Ascending aorta (tissue), 2 donors: ENCODE measurements around the gene RPL7A. TPM values are rescaled to one million over a fixed set of nuclear protein-coding genes. Genes with fewer than 3 reads are reported as not detected.
"Not testable (repeated sequence)": the region's sequence is repeated elsewhere in the genome, so short reads cannot be mapped to it uniquely, and the experiment has no call there.

ENCODE experiments used
- DNase-seq, 2 donors: peaks; one replicate each; pipeline ENCODE4 v3.0.0-alpha.2; 2019; ENCODE audit warnings: low spot score in 2 of 2
- H3K27ac ChIP-seq, 2 donors: fragments of 200-600 bp; sonication (generic); one replicate each; pipeline ENCODE4 v1.5.1; 2016 to 2017; ENCODE audit warnings: mild to moderate bottlenecking in 1 of 2
- H3K27me3 ChIP-seq: fragments of 200-600 bp; sonication (generic); one replicate; pipeline ENCODE4 v1.5.1; 2017
- H3K36me3 ChIP-seq, 2 donors: fragments of 200-600 bp; sonication (generic); one replicate each; pipeline ENCODE4 v1.5.1; 2016
- H3K4me1 ChIP-seq, 2 donors: fragments of 200-600 bp; sonication (generic); one replicate each; pipeline ENCODE4 v1.5.1; 2016 to 2017; ENCODE audit warnings: mild to moderate bottlenecking in 1 of 2
- H3K4me3 ChIP-seq, 2 donors: fragments of 200-600 bp; sonication (generic); one replicate each; pipeline ENCODE4 v1.5.1; 2016 to 2017; ENCODE audit warnings: mild to moderate bottlenecking in 1 of 2
- H3K9me3 ChIP-seq, 2 donors: fragments of 200-600 bp; sonication (generic); one replicate each; pipeline ENCODE4 v1.5.1; 2016
- intact Hi-C: fragments of 100-400 bp; cut with DNase I; formaldehyde crosslinking; loops from one replicate; pipeline ENCODE4 v1.15.1; 2023
- total RNA-seq: library from RNA; depleted of rRNA; stranded (reverse); fragments of >200 nt; gene quantifications from one replicate; pipeline ENCODE4 v1.1.0, GENCODE V29; 2016
- TF ChIP-seq, protein P1 (sequence below), 3 experiments: fragments of 200-600 bp in 2 of 3; fragments of 450-650 bp in 1 of 3; sonication (generic) in 2 of 3; IDR thresholded peaks; one replicate each; pipeline ENCODE4 v1.5.1; 2016 to 2019; ENCODE audit warnings: antibody characterized with exemption in 3 of 3, mild to moderate bottlenecking in 1 of 3, moderate library complexity in 1 of 3

Gene RPL7A
- total RNA-seq, 1 donor from 2014 or later: 1,203 TPM

DNA sequence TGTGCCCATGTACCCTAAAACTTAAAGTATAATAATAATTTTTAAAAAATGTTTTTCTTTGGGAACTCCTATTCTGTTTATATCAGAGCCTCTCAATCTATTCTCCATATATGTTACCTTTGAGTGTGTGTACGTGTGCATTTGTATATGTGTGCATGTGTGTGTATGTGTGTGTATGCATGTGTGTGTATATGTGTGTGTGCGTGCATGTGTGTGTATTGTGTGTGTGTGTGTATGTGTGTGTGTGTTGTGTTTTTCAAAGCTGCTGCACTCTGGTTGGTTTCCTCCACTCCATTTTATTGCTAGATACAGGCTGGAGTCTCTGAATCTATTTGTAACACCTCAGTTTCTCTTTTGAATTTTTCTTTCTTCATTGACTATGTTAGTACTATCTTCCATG lies 32.0 kb upstream of the RPL7A start:
- intact Hi-C loops: no loop called here
- H3K9me3 ChIP-seq: no peaks in the 10 kb centered on the region
- TF ChIP-seq, protein P1, sequence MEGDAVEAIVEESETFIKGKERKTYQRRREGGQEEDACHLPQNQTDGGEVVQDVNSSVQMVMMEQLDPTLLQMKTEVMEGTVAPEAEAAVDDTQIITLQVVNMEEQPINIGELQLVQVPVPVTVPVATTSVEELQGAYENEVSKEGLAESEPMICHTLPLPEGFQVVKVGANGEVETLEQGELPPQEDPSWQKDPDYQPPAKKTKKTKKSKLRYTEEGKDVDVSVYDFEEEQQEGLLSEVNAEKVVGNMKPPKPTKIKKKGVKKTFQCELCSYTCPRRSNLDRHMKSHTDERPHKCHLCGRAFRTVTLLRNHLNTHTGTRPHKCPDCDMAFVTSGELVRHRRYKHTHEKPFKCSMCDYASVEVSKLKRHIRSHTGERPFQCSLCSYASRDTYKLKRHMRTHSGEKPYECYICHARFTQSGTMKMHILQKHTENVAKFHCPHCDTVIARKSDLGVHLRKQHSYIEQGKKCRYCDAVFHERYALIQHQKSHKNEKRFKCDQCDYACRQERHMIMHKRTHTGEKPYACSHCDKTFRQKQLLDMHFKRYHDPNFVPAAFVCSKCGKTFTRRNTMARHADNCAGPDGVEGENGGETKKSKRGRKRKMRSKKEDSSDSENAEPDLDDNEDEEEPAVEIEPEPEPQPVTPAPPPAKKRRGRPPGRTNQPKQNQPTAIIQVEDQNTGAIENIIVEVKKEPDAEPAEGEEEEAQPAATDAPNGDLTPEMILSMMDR (IDR thresholded peaks at IDR 0.05): no peak
- no peaks in the 10 kb centered on the region for H3K27me3 ChIP-seq
- H3K36me3 ChIP-seq: no peaks in the 10 kb centered on the region
- no peak overlapping the region for H3K4me3 ChIP-seq
- no peaks in the 10 kb centered on the region for H3K4me1 ChIP-seq
- no peak overlapping the region for H3K27ac ChIP-seq
- DNase-seq: no peak

DNA sequence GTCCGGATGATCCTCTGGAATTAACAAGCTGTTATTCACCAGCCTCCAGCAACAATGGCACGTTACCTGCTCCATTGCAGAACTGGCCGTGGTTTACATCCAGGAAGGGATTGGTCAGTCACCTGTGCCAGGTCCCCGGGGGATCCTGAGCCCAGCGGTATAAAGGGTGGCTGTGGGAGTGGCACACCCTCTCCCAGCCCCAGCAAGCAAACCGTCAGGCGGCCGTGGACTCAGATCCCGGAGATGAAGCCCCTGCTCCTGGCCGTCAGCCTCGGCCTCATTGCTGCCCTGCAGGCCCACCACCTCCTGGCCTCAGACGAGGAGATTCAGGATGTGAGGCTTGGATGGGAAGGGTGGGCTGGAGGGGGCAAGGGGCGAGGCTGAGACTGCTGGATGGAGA lies 30.5 kb upstream of the RPL7A start:
- H3K9me3 ChIP-seq, H3K36me3 ChIP-seq, H3K4me3 ChIP-seq, intact Hi-C loops, H3K4me1 ChIP-seq, H3K27ac ChIP-seq, H3K27me3 ChIP-seq: not testable (repeated sequence)
- DNase-seq: peak in 1 of 2 donors; percentile 46

DNA sequence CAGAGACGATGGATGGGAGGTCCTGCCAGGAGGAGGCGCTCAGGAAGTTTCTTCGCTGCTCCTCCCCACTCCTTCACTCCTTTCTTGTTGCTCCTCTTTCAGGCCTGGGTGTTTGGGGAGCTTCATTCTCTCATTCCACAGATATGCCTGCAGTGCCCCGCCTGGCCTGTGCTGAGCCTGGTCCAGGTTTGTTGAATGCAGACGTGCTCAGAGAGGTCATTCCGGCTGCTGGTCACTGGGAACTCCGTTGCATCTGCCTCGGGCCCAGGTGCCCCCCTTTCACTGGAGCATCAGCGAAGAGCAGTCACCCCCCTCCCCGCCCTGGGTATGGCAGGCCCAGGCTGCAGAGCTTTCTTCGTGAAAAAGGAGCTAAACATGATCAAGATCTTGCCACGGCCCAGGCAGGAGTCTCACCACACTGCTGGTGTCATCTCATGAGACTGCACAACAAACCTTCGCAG lies 27.6 kb upstream of the RPL7A start:
- DNase-seq: peak in 1 of 2 donors; percentile 39
- Histone ChIP-seq H3K4me1 (no peaks in the 10 kb centered on the region), H3K4me3 (no peak overlapping the region), H3K27ac (no peak overlapping the region), H3K9me3 (no peaks in the 10 kb centered on the region), H3K36me3 (no peaks in the 10 kb centered on the region), H3K27me3 (no peaks in the 10 kb centered on the region)
- intact Hi-C loops: no loop called here
- TF ChIP-seq, protein P1 (IDR thresholded peaks at IDR 0.05): no peak

DNA sequence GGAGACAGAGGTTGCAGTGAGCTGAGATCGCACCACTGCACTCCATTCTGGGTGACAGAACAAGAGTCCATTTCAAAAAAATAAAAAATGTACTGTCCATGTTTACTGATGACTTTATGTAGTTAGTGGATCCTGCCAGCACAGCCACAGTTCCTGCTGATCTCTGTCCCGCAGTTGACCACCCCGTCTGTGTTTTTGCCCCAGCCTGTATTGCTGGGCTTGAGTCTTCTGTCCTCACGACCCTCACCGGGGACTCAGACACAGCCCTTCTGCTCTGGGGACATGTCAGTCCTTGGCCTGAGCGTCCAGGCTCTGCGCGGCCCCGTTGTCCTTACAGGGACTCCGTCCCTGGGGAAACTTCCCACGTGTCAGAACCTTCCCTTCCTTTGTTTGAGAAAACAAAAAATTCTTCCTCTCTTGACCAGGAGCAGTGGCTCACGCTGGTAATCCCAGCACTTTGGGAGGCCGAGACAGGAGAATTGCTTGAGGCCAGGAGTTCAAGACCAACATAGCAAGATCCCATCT lies 26.5 kb upstream of the RPL7A start:
- Histone ChIP-seq H3K4me1 (no peaks in the 10 kb centered on the region), H3K27ac (no peak overlapping the region), H3K36me3 (no peaks in the 10 kb centered on the region), H3K9me3 (no peaks in the 10 kb centered on the region), H3K4me3 (no peak overlapping the region), H3K27me3 (no peaks in the 10 kb centered on the region)
- peak in 1 of 2 donors; percentile 18 for DNase-seq
- intact Hi-C loops: no loop called here
- TF ChIP-seq, protein P1 (IDR thresholded peaks at IDR 0.05): no peak

DNA sequence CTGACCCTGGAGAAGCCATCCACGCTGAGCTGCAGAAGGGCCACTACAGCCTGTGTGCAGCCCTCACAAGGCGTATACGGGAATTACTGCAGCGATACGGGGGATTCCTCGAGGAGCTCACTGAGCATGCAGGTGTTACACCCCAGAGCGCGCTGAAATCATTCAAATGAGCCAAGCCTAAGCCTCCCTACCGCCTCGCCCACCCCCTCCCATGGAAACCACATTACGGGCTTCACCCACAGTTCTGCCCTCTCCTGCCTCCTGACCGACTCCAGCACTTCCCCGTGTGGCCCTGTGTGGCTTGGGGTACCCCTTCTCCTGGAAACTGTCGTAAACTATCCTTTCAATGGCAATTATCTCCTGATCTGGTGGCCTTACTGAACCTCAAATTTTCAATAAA lies 25.3 kb upstream of the RPL7A start:
- H3K4me3 ChIP-seq: no peak overlapping the region
- intact Hi-C loops: no loop called here
- no peaks in the 10 kb centered on the region for H3K36me3 ChIP-seq
- TF ChIP-seq, protein P1 (IDR thresholded peaks at IDR 0.05): no peak
- no peaks in the 10 kb centered on the region for H3K9me3 ChIP-seq
- H3K4me1 ChIP-seq: no peaks in the 10 kb centered on the region
- no peak overlapping the region for H3K27ac ChIP-seq
- DNase-seq: peak in 1 of 2 donors; percentile 5
- H3K27me3 ChIP-seq: no peaks in the 10 kb centered on the region

DNA sequence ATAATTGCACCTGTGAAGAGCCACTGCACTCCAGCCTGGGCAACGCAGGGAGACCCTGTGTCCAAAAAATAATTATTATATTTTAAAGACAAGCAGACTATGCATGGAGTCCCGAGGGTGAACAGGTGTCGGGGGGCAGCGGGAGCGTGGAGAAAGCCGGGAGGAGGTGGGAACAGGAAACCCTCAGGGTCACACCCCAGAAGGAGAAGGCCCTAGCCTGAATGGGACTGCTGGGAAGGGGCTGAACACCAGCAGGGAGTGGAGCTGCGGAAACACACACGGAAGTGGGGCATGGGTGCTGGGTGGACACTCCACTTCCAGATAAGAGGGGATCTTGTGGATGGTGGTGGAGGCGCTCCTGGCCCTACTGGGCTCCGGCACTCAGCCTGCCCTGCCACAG lies 24.8 kb upstream of the RPL7A start:
- peak in 1 of 2 donors; percentile 16 for DNase-seq
- H3K9me3 ChIP-seq: no peaks in the 10 kb centered on the region
- intact Hi-C loops: no loop called here

More for the DNA sequence above, 24.8 kb upstream of the RPL7A start:
- Histone ChIP-seq H3K4me3 (no peak overlapping the region), H3K4me1 (no peaks in the 10 kb centered on the region), H3K27ac (no peak overlapping the region), H3K27me3 (no peaks in the 10 kb centered on the region), H3K36me3 (no peaks in the 10 kb centered on the region)
- TF ChIP-seq, protein P1 (IDR thresholded peaks at IDR 0.05): no peak
